ENCODE measurements around the gene CAPZB. TPM values are rescaled to one million over a fixed set of nuclear protein-coding genes. Genes with fewer than 3 reads are reported as not detected.

Gene CAPZB
- total and polyA plus RNA-seq, 11 donors: 77.8 to 348 (median 237) TPM

DNA sequence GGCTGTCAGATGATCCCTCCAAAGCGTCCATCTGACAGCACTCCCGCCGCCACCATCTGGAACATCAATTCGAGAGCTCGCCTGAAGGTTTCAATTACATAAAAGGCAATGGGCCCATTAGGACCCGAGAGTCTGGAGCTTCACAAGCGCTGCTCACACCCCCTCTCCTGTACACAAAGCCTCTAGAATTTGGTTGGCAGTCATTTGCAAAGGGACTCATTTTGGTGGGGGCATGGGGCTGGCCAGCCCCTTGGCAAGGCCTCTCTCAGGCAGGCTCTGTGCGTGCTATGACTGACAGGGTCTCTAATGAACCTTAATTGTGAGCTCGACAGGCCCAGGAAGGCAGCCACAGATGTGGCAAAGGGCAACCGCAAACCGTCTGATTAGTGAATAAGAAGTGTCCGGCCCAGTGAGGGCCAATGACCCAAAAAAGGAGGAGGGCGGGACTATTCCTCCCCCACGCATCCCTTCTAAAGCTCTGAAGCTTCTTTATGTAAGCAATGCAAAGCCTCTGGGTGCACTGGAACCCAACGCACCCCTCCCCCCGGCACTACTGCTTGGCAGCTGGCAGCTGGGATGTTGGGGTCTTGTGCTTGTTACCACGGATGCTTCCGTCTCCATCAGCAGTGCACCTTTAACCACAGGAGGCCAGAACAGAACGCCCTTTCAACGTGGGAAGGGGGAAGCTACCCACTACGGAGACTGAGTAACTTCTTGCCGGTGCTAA lies 79.4 kb downstream of the CAPZB start:
- Histone ChIP-seq H3K36me3 (peaks cover 0 to 59% (median 0%) of the 10 kb centered on the region in 9 donors), H3K4me1 (peaks cover 2 to 84% (median 58%) of the 10 kb centered on the region in 12 donors), H3K9me3 (no peaks in the 10 kb centered on the region), H3K27me3 (no peaks in the 10 kb centered on the region), H3K27ac (peak overlapping the region in 8 of 12 donors; percentile 5 to 83 (median 51)), H3K4me3 (no peak overlapping the region)
- ATAC-seq: peak in 2 of 4 donors; percentile 18 to 27
- intact Hi-C loops (cut with DNase I): no loop called here
- TF ChIP-seq, protein P1, sequence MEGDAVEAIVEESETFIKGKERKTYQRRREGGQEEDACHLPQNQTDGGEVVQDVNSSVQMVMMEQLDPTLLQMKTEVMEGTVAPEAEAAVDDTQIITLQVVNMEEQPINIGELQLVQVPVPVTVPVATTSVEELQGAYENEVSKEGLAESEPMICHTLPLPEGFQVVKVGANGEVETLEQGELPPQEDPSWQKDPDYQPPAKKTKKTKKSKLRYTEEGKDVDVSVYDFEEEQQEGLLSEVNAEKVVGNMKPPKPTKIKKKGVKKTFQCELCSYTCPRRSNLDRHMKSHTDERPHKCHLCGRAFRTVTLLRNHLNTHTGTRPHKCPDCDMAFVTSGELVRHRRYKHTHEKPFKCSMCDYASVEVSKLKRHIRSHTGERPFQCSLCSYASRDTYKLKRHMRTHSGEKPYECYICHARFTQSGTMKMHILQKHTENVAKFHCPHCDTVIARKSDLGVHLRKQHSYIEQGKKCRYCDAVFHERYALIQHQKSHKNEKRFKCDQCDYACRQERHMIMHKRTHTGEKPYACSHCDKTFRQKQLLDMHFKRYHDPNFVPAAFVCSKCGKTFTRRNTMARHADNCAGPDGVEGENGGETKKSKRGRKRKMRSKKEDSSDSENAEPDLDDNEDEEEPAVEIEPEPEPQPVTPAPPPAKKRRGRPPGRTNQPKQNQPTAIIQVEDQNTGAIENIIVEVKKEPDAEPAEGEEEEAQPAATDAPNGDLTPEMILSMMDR (IDR thresholded peaks at IDR 0.05): no peak
- no peak for TF ChIP-seq POLR2A (IDR thresholded peaks at IDR 0.05)
- peak in 1 of 5 donors; percentile 37 for DNase-seq
- WGBS, 4 donors: 65 to 75% (median 69%) methylated on average over 21 to 22 of the region's 22 CpGs

DNA sequence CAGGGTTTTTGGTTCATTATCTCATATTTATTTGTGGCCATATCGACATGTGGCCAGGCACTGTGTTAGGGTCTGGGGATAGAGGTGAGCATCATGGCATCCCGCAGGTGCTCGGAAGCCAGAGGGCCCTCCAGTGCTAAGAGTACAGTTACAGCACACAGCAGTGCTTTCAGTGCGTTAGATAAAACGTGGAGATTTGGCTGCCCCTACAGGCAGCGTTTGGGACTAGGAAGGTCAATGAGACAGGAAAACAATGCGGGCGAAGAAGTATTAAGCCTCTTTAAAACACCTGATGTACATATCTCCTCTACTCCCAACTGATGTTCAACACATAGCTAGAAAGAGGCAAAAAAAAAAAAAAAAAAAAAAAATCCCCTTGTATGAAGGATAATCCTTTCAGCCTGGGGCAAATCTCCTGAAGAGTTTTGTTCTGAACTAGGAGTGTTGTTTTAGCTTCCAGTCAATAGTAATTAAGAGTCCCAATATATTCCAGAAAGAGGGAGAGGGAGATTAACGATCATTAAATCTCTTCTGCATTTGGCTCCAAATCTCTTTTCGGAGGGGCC lies 80.1 kb downstream of the CAPZB start:
- no peaks in the 10 kb centered on the region for H3K9me3 ChIP-seq
- 45 to 65% (median 63%) methylated on average over 10 of the region's 10 CpGs for WGBS, 4 donors
- H3K4me1 ChIP-seq: peaks cover 2 to 84% (median 65%) of the 10 kb centered on the region in 12 donors
- peaks cover 0 to 57% (median 0%) of the 10 kb centered on the region in 9 donors for H3K36me3 ChIP-seq
- DNase-seq: no peak
- peak overlapping the region in 8 of 12 donors; percentile 5 to 83 (median 46) for H3K27ac ChIP-seq
- no peaks in the 10 kb centered on the region for H3K27me3 ChIP-seq
- H3K4me3 ChIP-seq: no peak overlapping the region
- peak in 3 of 4 donors; percentile 50 to 58 (median 54) for ATAC-seq
- intact Hi-C loops (cut with DNase I): no loop called here
- TF ChIP-seq, protein P1 (IDR thresholded peaks at IDR 0.05): peak in 5 of 12 donors; percentile 15 to 49 (median 31)
- no peak for TF ChIP-seq POLR2A (IDR thresholded peaks at IDR 0.05)

DNA sequence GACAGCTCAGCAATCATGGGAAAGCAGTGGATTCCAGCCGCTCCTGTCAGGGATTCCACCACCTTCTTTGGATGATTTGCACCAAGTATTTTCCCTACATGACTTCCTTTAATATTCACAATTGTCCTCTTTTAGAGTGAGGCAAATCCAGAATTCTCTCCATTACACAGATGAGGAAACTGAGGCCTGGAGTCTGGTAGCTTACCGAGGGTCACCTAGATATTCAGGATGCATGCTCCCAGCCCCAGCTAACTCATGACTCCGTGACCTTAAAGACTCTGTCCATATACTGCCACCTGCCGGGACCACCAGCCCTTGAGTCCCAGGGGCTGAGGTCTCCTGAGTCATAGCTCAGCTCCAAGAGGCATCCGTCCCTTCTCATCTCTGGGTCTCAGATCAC lies 80.6 kb downstream of the CAPZB start:
- intact Hi-C loops (cut with DNase I): loop anchor here in 2 of 10 donors (5.0 kb wide), 2 partner anchors 73 to 78 kb away; no protein-coding TSS in a partner anchor
- TF ChIP-seq, protein P1 (IDR thresholded peaks at IDR 0.05): no peak
- no peak for TF ChIP-seq POLR2A (IDR thresholded peaks at IDR 0.05)
- DNase-seq (no peak), ATAC-seq (no peak)
- Histone ChIP-seq H3K4me1 (peaks cover 2 to 87% (median 70%) of the 10 kb centered on the region in 12 donors), H3K36me3 (peaks cover 0 to 52% (median 0%) of the 10 kb centered on the region in 9 donors), H3K27ac (peak overlapping the region in 5 of 12 donors; percentile 37 to 83 (median 53)), H3K4me3 (no peak overlapping the region), H3K9me3 (no peaks in the 10 kb centered on the region), H3K27me3 (no peaks in the 10 kb centered on the region)
- WGBS, 4 donors: 94 to 100% (median 96%) methylated on average over 4 to 5 of the region's 5 CpGs

DNA sequence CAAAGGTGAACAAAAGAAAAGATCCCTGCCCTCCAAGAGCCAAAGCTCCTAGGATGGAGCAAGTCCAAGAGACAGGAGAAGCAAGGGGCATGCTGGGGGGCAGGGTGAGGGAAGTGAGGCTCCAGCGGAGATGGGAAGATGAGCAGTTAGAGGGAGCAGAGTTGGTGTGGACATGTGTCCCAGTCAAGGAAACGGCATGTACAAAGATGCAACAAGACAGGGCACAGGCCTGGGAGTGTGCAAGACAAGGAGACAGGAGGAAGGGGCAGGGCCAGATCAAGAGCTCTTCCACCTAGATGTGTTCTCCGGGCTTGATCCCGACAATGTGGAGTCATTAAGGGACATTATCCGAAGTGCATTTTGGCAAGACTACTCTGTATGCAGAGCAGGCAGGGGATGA lies 82.1 kb downstream of the CAPZB start:
- 47 to 73% (median 61%) methylated on average over 5 of the region's 5 CpGs for WGBS, 4 donors
- H3K36me3 ChIP-seq: peaks cover 0 to 46% (median 0%) of the 10 kb centered on the region in 9 donors
- no peaks in the 10 kb centered on the region for H3K9me3 ChIP-seq
- no peak for TF ChIP-seq POLR2A (IDR thresholded peaks at IDR 0.05)
- TF ChIP-seq, protein P1 (IDR thresholded peaks at IDR 0.05): no peak
- intact Hi-C loops (cut with DNase I): loop anchor here in 2 of 10 donors (5.0 kb wide), 2 partner anchors 74 to 79 kb away; no protein-coding TSS in a partner anchor
- H3K27ac ChIP-seq: peak overlapping the region in 2 of 12 donors; percentile 3 to 26
- ATAC-seq: no peak
- no peak overlapping the region for H3K4me3 ChIP-seq
- H3K27me3 ChIP-seq: no peaks in the 10 kb centered on the region
- H3K4me1 ChIP-seq: peaks cover 2 to 95% (median 76%) of the 10 kb centered on the region in 12 donors
- no peak for DNase-seq
